Bronchial epithelial cell (primary cell): ENCODE results near the gene CD44. TPM values are rescaled to one million over a fixed set of nuclear protein-coding genes. Genes with fewer than 3 reads are reported as not detected.

ENCODE experiments used
- DNase-seq: peaks from one replicate; pipeline ENCODE4 v3.0.0-alpha.2; 2010; ENCODE audit warnings: low read depth
- FAIRE-seq: peaks from 2 replicates; lab custom pipeline; 2011; peaks lifted over from hg19 to GRCh38; lab: Jason Lieb, UNC
- H3K27me3 ChIP-seq: 2 replicates; pipeline ENCODE4 v1.5.1; 2011; ENCODE audit warnings: low read length; ENCODE audit not compliant: control insufficient read depth, insufficient read depth
- H3K36me3 ChIP-seq: 2 replicates; pipeline ENCODE4 v1.5.1; 2011; ENCODE audit warnings: low read length; ENCODE audit not compliant: control insufficient read depth, insufficient read depth
- H3K4me3 ChIP-seq: 2 replicates; pipeline ENCODE4 v1.5.1; 2011; ENCODE audit warnings: mild to moderate bottlenecking, low read depth, low read length, control low read depth
- total RNA-seq: library from RNA; depleted of rRNA; stranded (reverse); fragments of >200 nt; gene quantifications from 2 replicates; pipeline ENCODE4 v1.2.1, GENCODE V29; 2014
- TF ChIP-seq, protein P1 (sequence below): IDR thresholded peaks from 2 replicates; pipeline ENCODE4 v1.5.1; 2011; ENCODE audit warnings: mild to moderate bottlenecking, moderate library complexity, low read length, control low read depth, inconsistent platforms; ENCODE audit not compliant: insufficient read depth, severe bottlenecking

Gene CD44
- total RNA-seq, 1 donor from 2014 or later = 254 TPM

DNA sequence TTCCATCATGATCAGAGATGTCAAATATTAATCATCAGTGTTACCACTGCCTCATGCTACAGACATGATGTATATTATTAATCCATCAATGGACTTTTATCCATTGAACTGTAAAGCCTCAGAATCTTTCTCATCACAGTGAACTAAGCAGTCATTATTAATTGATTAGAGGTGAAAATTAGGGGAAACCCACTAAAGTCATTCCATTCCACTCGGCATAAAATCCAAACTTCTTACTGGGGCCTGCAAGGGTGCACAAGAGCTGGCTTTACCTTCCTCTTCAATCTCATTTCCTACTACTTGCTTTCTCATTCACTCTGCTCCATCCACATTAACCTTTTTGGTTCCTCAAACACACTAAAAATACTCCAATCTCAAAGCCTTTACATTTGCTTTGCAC is 7.9 kb upstream of the CD44 start:
- DNase-seq = no peak
- TF ChIP-seq, protein P1, sequence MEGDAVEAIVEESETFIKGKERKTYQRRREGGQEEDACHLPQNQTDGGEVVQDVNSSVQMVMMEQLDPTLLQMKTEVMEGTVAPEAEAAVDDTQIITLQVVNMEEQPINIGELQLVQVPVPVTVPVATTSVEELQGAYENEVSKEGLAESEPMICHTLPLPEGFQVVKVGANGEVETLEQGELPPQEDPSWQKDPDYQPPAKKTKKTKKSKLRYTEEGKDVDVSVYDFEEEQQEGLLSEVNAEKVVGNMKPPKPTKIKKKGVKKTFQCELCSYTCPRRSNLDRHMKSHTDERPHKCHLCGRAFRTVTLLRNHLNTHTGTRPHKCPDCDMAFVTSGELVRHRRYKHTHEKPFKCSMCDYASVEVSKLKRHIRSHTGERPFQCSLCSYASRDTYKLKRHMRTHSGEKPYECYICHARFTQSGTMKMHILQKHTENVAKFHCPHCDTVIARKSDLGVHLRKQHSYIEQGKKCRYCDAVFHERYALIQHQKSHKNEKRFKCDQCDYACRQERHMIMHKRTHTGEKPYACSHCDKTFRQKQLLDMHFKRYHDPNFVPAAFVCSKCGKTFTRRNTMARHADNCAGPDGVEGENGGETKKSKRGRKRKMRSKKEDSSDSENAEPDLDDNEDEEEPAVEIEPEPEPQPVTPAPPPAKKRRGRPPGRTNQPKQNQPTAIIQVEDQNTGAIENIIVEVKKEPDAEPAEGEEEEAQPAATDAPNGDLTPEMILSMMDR = no peak
- no peak for FAIRE-seq
- Histone ChIP-seq H3K4me3 (no peak overlapping the region), H3K36me3 (no peaks in the 10 kb centered on the region), H3K27me3 (no peaks in the 10 kb centered on the region)

DNA sequence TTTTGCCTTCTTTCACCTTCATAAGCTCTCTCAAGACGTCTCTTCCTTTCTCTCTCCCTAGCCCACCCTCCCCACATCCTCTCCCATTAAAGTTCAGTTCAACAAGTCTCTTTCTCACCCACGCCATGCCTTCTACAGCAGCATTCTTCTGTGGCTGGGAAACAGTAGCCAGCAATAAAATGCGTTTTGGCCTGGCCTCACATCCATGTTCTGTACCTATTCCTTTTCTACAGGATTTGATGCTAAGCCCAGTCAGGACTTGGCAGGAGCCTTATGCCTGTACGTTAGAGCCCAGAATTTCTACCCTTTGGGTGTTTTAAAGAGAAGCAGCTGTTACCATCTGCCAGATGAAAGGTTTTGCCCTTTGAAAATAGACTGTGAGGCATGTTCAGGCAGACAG is 7.1 kb upstream of the CD44 start:
- Histone ChIP-seq H3K4me3 (no peak overlapping the region), H3K27me3 (no peaks in the 10 kb centered on the region), H3K36me3 (no peaks in the 10 kb centered on the region)
- DNase-seq (no peak), FAIRE-seq (no peak)
- TF ChIP-seq, protein P1 = no peak

DNA sequence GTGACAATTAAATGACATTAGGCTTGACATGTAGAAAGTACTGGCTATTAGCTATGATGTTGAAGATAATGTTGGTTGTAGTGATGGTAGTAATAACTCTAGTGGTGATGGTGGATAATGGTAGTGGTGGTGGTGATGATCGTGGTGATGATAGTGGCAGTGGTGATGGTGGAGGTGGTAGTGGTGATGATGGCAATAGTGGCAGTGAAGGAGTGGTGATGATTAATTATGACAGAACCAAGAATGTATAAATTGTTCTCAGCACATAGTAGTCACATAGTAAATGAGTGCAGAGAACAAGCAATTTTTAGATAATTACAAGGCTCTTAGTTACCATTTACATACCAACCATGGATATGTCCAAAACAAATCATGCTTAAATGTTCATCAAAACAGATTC is 5.3 kb upstream of the CD44 start:
- H3K27me3 ChIP-seq = no peaks in the 10 kb centered on the region
- DNase-seq (no peak), FAIRE-seq (no peak)
- no peak overlapping the region for H3K4me3 ChIP-seq
- TF ChIP-seq, protein P1 = no peak
- H3K36me3 ChIP-seq = no peaks in the 10 kb centered on the region

DNA sequence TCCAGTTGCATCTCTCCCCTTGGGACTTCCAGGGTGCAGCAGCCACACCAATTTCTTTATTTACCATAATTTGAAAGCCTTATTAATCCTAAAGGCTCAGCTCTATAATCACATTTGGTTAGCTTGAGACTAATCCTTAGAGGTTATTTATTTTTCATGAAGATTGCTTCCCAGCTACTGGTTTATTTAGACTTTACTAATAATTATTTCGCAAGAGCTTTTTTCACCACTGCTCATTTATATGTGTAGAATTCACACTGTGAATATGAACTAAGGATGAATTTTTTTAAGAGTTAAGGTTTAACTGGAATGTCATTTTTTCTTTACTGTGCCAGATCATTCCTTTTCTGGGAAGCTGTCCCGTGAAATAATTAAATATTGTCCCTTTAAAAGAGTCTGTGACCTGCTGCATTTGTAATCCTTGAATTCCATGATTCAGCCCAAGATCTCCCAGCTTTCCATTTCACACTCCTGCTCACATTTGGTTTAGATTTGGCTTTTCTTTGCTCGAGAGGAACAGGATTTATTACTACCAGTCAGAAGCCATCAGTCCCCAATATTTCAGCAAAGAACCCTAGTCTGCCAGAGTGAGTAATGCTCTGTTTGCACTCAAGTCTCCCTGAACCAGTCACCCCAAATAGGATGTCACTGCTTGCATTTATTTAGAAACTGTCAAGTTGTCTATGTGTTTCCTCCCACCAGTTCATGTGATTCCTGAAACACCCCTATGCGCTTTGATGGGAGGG is 4.4 kb upstream of the CD44 start:
- TF ChIP-seq, protein P1 = no peak
- no peak for FAIRE-seq
- H3K4me3 ChIP-seq = no peak overlapping the region
- no peaks in the 10 kb centered on the region for H3K36me3 ChIP-seq
- H3K27me3 ChIP-seq = no peaks in the 10 kb centered on the region
- peak; percentile 32 for DNase-seq

DNA sequence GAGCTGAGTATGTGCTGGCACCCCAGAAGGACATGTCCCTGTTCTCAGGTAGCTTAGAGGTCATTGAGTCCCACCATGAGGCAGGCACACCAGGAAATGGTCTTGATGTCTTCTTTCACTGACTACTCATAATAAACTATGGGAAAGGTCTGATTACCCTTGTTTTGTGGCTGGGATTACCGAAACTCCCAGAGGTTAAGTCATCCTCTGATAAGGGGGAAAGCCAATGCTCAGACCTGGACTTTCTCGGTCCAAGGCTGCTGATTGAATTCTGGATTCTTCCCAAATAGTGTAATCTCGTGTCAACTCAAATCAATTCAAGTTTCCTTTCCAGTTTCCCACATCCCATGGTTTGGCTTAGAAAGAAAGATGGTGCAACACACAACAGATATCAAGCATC is 3.7 kb upstream of the CD44 start:
- FAIRE-seq = no peak
- DNase-seq = no peak
- Histone ChIP-seq H3K4me3 (no peak overlapping the region), H3K36me3 (no peaks in the 10 kb centered on the region), H3K27me3 (no peaks in the 10 kb centered on the region)
- TF ChIP-seq, protein P1 = no peak

DNA sequence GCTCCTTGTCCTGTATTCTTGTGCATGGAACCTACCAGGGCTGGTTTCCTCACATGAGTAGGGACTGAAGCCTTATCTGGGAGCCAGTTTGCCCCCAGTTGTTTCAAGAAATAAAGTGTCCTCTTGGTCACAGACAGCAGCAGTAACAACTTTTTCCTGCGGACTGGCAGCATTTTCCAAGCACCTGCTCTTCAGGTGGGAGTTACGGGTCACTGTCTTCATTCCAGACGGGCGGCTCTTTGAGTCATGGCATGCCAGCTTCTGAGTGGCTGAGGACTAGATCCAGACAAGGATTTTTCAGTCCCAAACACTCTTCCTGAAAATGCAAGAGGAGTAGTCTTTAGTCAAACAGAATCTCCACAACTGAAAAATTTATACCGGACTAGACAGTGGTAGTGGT is 2.7 kb upstream of the CD44 start:
- H3K36me3 ChIP-seq = no peaks in the 10 kb centered on the region
- H3K4me3 ChIP-seq = no peak overlapping the region
- FAIRE-seq (no peak), DNase-seq (no peak)
- TF ChIP-seq, protein P1 = no peak
- no peaks in the 10 kb centered on the region for H3K27me3 ChIP-seq
